GM21576 (cell line): ENCODE data around the gene FOXO1.

Source experiments
- ATAC-seq: cut with Tn5 transposase; IDR thresholded peaks from one replicate; pipeline ENCODE4 v1.9.1; 2021; ENCODE audit warnings: mild to moderate bottlenecking, moderate library complexity; ENCODE audit not compliant: unreplicated experiment

The FOXO1 gene

GRCh38 chr13:40552895-40553294 is 113.5 kb downstream of the FOXO1 start:
- ATAC-seq: no peak

DNA sequence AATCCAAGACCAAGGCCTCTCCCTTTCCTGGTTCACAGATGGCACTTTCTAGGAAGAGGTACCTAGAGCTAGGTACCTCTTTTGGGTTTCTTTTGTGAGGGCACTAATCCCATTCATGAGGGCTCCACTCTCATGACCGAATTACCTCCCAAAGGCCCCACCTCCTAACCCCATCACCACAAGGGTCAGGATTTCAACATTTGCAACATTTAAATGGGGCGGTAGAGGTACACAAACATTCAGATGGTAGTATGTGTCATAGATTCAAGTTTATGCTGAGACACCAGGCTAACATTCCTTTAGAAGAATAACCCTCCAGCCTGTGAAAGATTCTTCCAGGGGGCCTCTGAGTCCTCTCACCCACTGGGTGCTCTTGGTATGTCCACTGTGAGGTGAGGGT is 116.3 kb downstream of the FOXO1 start:
- ATAC-seq: no peak

DNA sequence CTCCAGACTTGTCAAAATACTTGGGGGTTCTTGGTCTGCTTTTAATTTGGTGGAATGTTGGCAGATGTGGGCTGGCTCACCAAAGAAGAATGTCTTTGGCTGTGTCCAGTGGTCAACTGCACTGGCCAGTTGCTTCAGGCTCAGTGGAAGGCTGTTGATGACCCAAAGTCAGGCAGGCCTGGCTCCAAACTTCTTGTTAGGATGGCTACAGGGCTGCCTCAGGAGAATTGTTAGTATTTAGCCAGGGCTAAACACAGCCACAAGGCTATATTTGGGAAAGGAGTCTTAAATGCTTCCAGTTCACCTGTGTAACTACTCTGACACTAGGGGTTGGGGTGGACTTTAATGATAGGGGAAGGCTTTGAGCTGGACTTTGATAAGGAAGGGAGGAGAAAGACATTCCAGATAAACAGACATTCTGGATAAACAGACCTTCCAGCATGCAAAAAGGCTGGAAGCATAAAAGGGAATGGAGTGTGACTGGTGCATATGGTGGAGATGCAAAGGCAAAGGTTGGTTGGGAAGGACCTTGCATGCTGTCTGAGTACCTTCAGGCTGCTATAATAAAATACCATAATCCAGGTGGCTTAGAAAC is 116.8 kb downstream of the FOXO1 start:
- no peak for ATAC-seq

GRCh38 chr13:40547591-40548315 is 118.7 kb downstream of the FOXO1 start:
- ATAC-seq: no peak

DNA sequence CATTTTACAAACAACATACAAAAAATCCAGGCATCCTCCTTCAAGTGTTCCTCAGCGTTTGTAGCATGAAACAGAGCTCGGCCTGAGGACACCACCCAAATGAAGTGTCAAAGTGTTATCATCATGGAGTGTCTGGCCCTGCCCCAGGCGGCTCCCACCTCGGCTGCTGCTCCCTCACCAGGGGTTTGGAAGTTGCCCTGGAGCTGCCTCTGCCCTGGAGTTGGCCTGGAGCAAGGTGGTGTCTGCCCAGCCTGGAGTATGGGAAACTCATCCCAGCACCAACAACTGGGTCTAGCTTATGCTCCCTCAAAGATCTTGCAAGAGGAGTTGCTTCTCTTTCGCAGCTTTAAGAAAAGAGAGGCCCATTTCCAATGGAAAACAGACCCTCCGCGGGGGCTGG is 120.4 kb downstream of the FOXO1 start:
- no peak for ATAC-seq

DNA sequence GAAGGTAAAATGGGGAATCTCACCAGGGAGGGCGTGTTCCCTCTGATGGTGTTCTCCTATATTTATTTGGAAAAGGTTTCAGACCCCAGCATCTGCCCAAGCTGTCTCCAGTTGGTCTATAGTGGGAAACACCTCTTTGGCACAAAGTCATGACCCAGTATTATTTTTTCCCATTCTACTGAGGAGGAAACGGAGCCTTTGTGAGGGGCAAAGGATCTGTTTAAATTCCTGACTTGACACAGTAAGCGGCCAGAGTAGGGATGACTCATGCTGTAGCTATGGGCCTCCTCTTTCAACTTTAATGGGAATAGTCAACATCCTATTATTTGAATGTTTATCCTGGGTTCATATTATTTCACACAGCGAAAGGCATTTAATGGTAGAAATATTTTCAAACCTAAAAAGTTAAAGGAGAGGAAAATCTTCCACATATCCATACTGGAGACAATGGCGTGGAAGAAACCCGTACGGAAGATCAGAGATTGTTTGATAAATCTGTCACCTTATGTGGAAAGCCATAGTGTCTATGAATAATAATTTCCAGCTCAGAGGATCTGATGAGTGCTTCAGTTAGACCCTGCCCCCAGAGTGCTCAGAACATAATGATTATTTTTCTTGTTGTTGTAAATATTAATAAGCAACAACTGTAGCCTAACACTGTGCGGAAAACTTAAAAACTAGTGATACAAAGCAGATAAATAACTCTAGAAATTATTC is 126.0 kb downstream of the FOXO1 start:
- no peak for ATAC-seq

DNA sequence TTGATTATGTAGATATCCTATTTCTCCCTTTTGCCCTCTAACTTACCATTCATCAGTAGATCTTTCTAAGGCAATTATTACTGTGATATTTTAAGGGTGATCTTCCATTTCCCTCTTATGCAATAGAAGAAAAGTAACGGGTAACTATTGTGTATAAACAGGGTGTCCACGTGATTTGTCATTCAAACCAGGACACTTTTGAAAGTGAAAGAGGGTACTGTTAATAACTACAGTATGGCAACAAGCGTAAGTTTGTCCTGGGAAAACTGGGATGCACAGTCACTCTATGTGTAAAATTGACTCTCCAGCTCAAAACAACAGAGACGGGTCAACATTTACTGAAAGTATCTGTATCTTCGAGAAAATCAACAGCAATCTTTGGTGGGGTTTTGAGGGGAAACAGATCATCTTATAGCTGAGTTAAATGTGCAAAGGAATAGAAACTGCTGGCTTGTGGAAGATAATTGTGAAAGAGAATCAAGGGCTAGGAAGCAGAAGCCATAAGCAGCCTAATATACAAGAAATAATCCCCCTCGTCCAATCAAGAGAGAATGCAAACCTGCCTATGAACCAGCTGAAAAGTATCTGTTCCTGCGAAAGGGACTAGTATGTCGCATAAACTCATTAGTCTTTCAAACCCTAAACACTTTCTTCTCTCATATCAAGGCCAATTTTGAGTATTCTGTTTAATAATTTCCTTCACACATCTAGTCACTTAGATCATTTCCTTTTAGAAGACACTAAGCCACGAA is 126.7 kb downstream of the FOXO1 start:
- ATAC-seq: no peak

DNA sequence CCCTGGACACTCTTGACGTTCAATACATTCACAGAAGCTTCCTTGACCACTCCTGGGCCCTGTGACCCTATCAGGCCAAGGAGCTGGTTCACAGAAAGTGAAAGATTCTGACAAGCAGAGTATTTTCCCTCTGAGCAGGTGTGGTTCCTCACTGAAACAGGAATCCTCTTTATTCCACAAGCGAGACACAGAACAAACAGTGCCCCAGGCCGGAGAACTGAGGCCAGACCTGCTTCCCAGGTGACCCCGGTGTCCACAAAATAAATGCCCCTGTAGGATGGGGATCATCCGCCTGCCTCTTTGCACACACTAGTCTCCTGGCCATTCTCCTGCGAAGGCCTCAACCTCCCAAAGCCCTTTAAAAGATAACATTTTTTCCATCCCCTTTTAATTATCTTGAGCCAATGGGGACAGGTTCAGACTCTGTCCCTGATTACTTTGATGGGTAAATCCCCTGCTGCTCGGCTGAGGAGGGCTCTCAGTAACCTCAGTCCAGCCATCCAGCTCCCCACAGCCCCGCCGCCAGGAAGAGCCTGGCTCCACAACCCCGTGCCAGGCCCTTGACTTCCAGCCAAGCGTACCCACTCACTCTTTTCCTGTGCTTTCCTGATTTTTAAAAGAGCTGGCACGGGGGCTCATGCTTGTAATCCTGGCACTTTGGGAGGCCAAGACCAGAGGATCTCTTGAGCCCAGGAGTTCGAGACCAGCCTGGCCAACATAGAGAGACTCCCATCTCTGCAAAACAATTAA is 129.1 kb downstream of the FOXO1 start:
- ATAC-seq: no peak

DNA sequence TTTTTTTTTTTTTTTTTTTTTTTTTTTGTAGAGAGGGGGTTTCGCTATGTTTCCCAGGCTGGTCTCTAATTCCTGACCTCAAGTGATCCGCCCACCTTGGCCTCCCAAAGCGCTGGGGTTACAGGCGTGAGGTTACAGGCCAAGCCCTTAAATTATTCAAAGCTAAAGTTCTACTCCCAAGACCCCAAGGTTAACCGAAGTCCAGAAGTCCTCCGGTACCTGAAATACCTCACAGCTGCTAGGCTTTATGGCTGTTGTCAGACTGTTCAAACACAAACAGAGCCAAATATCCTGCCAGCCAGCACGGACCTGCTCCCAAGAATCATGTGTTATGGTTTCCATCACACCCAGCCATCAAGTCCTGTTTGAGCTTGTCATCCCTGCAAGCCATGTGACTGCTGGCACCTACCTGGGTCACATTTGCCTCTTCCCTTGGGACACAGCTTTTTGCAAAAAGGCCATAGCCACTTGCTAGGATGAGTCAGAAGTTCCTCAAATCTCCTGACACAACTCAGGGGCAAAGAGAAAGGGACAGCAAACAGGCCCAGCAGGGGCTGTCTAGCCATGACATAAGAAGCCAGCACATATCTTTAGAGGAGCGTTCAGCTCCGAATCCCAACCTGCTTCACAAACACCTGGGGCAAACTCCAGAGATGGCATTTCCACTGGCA is 129.9 kb downstream of the FOXO1 start:
- ATAC-seq: no peak

DNA sequence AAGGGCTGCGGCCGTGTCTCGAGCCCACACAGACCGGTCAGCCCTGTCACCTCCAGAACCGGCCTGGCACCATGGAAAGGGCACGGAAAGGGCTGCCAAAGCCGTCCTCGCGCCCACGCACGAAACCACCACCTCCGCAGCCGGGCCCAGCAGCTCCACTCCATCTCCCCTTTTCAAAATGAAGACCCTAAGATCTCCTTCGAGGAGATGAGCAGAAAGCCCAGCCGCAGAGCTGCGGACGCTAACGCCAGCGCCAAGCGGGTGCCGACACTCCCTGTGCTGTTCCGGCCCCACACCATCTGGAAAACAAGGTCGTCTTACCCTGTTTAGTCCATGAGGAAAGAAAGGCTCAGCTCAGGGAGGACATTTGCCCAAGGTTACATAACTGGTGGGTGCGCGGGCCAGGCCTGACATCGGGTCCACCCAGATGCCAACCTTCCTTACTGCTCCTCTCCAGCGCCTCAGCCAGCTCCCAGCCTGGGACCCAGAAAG is 131.1 kb downstream of the FOXO1 start:
- ATAC-seq: no peak

DNA sequence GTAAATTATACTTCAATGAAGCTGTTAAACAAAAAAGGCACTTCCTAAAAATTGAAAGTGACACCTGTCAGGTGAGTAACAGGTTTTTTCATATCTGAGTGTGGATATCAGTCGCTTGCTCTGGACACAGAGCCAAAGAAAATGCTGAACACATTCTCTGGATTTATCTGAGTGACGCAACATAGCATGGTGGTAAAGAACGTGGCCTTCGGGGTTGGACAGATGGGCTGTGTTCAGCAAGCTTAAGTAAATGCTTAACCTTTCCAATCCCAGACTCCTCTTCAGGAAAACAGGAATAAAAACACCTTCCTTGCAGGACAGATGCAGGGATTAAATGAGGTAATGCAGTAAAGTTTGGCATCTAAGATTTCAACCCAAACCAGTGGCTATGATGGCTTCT is 132.0 kb downstream of the FOXO1 start:
- ATAC-seq: no peak

DNA sequence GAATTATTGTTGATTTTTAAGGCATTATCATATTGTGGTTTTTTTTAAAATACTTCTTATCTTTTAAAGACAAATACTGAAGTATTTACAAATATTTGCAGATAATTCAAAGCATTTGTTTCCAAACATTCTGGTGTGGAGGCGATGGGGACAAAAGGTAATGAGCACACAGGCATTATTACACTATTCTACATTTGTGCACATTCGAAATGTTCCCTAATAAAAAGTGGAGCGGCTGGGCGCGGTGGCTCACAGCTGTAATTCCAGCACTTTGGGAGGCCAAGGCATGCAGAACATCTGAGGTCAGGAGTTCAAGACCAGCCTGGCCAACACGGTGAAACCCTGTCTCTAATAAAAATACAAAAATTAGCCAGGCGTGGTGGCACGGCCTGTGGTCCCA is 133.4 kb downstream of the FOXO1 start:
- ATAC-seq: no peak

- ATAC-seq: no peak
These were observed 135.5 kb downstream of the FOXO1 start for GRCh38 chr13:40530961-40531360.

DNA sequence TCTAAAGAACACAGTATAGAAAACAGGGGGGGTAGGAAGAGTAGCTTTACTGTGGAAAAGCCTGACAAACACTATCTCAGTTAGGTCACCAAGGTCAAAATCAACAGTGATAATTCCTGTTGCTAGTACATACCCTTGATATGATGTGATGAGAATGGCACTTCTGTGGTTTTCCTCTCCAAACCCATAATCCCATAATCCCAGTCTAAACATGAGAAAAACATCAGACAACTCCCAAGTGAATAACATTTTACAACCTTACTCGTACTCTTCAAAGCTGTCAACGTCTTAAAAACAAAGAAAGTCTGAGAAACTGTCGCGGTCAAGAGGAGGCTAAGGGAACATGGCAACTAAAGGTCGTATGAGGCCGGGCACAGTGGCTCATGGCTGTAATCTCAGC is 137.6 kb downstream of the FOXO1 start:
- no peak for ATAC-seq

- ATAC-seq: no peak
These were observed 138.5 kb downstream of the FOXO1 start for GRCh38 chr13:40527914-40528313.

- ATAC-seq: no peak
These were observed 144.2 kb downstream of the FOXO1 start for GRCh38 chr13:40522282-40522681.

GRCh38 chr13:40520916-40521315 is 145.5 kb downstream of the FOXO1 start:
- ATAC-seq: no peak

GRCh38 chr13:40519637-40520036 is 146.8 kb downstream of the FOXO1 start:
- no peak for ATAC-seq

GRCh38 chr13:40518481-40518882 is 148.0 kb downstream of the FOXO1 start:
- peak; percentile 38 for ATAC-seq
